OCI-M2 (cell line): ENCODE data around the gene ANKEF1.
"Not testable (repeated sequence)": the region's sequence is repeated elsewhere in the genome, so short reads cannot be mapped to it uniquely, and the experiment has no call there.

Experiments used
- DNase-seq: peaks from one replicate; lab custom pipeline; 2025; ENCODE audit not compliant: unreplicated experiment; lab: John Stamatoyannopoulos, UW

The ANKEF1 gene

DNA sequence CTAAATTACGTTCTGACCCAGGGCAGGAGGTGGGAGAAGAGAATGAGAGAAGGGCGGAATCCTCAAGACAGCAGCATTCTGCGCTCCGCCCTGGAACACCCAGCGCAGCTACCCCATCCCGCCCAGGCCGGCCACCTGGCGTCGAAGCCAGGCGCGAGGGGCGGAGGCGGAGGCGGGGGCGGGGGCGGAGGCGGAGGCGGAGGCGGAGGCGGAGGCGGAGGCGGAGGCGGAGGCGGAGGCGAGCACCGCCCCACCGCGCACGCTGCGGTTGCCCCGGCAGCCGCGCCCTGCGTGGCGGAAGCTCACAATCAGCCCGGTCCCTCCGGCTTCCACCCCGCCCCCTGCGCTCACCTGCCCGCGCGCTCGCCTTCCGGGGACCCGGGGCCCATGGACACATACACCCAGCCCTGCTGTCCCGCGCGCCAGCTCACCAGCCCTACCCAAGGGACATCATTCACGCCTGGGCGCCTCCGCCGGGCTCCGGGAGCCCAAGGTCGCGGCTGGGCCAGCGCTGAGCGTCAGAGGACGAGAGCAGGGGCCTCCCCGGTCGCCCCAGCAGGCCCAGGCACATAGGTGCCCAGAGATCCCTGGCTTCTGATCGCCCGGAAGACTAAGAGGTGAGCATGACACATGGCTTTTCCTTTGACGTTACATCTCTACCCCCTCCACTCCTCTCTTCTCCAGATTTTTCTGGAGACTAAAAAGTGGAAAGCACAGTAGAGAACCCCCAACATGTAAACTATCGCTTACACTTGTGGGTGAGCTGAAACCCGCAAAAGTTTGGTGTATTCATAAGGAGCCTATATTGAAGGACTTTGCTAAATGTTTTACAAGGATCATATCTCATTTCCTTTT is at the start of gene ANKEF1:
TSS of gene ANKEF1 (plus strand) at position 271 of the 855 bp plus-strand sequence. CDS start 3,315 bp downstream, outside the sequence.
- no peak for DNase-seq

DNA sequence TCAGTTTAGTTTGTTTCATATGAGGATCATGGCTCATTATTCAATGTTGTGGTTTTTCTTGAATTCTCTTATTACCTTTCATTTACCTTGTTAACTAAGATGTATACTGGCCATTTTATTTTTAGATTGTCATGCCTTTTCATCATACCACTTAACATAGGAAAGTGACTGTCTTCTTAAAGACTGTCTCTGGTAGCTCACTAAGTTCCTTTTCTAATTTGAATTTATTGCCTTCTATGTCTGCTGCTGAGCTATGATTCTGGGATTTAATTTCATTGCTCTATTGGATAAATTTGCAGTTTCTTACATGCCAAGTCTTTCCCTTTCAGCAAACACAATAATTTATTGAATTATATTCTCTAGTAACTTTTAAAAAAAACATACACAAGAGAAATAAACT is 49.5 kb upstream of the ANKEF1 start:
- DNase-seq: no peak

DNA sequence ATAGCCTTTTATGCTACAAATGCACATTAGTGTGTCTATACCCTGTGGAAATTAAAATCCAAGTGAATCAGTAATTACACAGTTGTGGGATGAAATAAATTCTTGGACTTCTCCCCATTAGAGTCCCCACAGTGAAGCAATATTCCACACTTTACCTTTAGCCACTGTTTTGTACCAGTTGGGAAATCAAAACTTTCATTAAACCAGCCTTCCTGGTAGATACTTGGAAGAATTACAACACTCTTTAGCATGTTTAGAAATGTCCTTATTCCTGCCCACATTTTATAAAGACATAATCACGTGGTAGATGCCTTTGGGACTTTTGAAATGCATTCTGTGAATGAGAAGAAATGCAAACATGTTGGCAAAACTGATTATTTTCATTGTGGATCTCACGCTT is 49.0 kb upstream of the ANKEF1 start:
- no peak for DNase-seq

DNA sequence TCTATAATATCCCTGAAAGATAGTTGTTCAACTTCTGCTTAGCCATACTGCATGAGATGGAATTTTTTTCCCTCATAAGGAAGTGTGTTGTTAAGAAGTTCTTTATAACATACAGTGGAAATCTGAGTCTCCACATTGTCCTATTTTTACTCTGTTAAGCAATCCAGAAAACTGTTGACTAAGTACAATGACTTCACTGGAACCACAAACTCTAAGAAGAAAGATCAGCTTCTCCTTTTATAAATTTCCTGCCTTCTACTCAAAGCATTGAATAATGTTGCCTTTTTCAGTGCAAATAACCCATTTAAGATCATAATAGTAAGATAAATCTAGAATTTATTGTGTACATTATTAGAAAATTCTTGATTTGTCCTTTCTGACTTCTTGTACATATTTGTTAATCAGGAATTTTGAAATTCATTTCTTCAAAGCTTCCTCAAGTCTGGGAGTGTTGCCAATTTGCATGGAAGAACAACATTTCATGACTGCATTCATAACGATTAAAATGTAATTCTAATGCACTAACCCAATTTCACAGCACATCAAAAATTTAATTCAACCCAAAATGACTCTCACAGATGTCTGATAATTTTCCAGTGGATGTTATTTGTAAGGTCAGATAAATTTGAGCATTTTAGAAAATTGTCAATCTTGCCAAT is 45.6 kb upstream of the ANKEF1 start:
- DNase-seq: no peak

DNA sequence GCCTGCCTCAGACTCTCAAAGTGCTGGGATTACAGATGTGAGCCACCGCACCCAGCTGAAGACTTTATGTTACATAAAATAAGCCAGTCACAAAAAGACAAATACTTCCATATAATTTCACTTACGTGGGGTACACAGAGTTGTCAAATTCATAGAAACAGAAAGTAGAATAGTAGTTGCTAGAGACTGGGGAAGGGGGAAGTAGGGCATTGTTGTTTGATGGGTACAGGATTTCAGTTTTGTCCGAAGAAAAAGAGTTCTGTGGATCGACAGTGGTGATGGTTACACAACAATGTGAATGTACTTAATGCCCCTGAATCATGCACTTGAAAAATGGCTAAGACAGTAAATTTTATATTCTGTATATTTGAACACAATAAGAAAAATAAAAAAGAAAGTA is 41.6 kb upstream of the ANKEF1 start:
- DNase-seq: no peak

DNA sequence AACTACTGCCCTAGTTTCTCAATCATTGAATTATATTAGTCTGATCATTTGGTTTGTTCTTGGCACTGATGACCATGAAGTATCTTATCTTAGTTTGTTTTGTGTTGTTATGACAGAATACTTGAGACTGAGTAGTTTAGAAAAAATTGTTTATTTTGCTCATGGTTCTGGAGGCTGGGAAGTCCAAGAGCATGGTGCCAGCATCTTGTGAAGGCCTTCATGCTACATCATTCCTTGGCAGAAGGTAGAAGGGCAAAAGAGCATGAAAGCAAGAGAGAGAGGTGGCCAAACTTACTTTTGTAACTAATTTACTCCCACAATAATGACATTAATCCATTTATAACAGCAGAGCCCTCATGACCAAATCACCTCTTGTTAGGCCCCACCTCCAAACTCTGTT is 40.1 kb upstream of the ANKEF1 start:
- no peak for DNase-seq

DNA sequence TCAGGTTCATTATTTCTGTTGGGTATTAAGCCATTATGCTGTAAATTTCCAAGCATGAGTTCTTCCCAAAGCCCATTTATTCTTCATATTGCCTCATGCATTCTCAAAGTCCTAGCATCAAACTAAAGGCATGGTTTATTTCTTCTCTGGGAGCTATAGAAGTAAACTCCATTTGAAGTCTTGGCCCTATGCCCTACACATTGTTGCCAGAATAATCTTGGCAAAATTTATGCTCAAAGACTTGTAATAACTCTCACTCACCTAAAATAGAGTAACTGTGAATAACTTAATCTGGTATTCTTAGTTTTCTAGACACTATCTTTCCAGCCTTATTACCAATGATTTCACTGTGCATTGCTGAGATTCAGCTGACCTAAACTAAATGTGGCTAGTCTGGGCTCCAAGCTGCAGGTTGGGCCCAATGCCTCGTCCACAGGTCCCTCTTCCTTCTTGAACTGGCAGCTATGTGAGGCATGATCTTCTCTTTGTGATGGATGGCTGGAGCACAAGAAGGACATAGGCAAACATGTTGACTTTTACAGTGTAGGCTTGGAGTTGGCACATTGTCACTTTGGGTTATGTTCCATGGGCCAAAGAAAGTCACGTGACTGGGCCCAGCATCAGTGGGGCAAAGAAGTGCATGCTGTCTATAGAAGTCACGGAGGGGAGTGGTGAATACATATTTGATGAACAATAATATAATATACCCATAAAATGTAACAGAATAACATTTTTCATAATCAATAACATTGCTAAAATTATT is 39.1 kb upstream of the ANKEF1 start:
- no peak for DNase-seq

DNA sequence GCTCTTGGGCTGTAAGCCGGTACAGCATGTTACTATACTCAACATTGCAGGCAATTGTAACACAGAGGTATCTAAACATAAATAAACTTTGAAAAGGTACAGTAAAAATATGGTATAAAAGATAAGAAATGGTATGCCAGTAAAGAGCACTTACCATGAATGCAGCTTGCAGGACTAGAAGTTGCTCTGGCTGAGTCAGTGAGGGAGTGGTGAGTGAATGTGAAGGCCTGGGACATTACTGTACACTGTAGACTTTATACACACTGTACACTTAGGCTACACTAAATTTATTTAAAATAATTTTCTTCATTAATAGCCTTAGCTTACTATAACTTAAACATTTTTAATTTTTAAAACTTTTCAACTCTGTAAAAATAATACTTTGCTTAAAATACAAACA is 37.8 kb upstream of the ANKEF1 start:
- DNase-seq: no peak

DNA sequence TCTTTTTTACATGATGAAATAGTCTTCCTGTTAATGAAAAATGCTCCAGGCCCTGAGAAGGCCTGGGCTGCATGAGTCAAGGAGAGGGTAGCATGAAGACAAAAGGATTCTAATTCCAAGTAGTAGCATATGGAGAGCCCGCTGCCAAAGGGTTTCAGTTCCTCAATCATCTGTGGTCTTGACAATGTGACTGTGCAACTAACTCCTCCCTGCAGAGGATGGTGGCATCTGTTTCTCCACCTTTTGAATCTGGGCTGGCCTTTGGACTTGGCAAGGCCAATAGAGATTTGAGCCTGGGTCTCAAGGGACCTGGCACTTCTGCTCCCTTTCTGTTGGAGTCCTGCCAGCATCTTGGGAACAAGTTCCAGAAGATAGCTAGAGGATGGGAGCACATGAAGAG is 35.1 kb upstream of the ANKEF1 start:
- no peak for DNase-seq

DNA sequence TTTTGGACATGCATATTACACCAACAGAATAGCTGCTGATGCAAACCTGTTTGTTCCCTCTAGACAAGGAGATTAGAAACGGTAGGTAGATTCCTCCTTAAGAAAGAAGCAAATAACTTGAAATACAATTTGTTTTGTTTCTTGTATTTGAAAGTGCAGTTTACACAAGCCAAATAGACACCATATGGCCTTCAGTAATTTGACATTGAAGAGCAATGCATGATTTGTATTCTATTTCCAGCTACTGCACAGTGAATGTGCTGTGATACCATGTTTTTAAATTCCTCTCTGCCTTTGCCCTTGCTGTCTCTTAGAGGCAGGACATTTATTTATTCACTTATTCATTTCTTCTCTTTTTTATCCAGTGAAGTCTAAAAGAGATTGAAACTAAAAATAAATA is 31.9 kb upstream of the ANKEF1 start:
- DNase-seq: no peak

DNA sequence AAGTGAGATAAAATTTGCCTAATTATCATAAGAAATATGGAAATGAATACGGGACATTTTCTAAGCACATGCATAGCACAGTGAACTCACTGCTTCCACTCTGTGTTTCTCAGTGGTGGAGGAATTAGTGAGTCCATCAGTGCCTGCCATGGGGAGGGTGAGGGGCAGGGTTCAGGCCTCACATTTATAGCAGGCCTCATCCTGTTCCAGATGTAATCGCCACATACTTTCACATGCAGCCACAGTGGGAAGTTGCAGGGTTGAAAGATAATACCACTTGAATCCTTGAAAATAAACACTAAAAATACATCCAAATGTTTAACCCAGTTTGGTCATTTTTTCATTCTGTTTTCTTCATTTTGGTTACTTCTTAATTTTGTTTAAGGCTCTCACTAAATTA is 29.9 kb upstream of the ANKEF1 start:
- DNase-seq: no peak

DNA sequence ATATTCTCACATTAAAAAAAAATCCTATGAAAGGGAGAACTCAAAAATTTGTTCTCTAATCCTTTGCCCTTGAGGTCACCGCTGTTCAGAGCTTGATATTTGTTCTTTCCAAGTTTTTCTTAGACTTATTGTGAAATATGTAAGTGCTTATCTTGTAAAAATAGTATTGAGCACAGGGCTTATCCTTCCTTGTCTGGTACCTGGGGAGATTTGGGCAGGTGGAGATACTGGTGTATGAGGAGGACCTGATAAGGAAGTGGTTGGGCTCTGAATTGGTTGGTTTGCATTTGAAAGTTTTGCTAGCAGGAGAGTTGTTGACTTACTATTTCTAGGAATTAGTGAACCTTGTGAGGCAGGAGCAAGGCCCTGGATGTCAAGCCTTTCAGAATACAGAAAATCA is 28.9 kb upstream of the ANKEF1 start:
- DNase-seq: no peak

DNA sequence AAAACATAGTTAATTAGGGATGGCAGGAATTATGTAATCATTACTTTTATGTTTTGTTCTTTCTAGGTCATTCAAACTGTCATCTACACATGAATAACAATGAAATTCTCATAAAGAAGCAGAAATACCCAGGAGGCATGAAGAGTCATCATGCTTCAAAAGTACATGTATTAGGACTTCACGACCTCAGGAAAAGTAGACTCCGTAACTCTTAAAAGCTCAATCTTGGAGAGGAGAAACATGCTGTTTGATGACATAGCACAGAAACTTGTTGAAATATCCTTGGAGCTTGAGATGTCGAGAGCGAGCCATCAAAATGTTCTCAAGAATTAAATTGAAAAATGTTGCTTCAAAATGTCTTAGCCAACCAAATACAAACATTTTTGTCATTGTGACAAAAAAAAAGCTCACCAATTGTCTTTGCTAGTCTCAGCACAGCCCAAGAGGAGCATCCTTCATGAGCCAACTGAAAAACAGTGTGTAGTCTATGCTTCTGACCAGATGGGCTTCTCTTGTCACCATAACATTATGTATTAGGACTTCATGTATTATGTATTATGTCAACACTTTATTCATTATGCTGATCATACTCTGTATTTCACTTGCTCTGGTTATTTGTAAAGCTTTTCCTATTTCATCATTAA is 28.2 kb upstream of the ANKEF1 start:
- no peak for DNase-seq

DNA sequence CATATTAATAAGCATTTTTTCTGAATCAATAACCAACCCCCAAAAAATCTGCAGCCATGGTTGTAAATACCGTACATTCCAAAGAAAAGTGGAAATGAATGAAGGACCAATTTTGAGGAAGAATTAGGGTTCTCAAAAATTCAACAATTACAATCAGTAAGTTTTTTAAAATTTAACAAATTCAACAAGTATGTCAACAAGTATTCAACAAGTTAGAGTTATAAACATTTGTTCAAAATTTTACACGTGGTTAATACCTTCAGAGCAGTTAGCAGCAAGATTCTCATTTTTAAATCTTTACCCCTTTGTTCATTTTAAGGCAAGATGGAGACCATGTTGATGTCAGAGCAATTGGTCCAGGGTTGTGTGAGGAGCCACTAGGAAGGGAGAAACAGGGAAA is 27.6 kb upstream of the ANKEF1 start:
- no peak for DNase-seq

DNA sequence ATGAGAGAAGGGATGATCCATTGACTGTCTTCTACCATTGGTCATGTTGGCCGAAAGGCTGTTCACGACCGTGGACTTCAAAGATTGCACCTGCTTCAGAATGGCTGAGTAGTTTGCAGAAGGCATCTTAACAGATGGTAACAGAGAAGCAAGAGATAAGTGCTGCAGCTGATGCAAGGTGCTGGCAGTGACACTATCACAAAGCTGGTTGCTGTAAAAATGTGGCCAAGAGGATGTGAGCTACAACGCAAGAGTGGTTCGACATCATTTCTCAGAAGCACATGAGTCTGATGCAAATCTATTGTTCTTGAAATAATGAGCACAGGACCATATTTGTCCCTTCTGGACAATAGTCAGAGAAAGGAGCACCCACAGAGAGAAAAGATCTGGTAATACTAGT is 27.0 kb upstream of the ANKEF1 start:
- no peak for DNase-seq

DNA sequence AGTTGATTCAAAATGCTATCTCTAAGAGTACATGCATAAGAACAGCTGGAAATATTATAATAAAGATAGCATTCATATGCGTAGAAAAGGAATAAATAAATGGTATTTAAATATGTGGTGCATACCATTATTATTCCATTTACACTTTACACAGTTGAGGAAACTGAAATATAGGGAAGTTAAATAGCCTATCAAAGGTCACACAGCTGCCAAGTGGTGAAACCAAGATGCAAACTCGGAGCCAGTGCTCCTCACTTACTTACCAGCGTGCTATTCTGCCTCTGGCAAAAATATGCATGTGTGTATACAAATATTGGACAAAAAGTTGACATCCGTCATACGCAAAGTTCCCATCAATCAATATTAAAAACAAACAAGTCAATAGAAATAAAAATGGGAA is 22.3 kb upstream of the ANKEF1 start:
- DNase-seq: no peak

DNA sequence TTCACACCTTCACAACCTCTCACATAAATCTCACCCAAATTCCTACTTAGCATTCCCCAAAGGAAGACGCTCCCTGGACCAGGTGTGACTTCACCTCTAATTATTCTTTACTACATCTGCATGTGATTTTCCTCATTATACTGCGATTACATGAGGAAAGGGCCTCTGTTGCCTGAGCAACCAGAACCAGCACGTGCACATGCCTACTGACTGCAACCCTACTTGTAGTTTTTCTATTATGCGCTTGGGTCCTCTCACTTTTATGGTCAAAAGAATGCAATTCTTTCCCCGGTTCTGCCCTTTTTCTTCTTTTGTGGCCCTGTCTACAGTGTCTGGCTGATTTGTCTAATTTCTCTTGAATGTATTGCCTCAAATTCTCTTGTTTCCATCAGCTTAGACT is 20.4 kb upstream of the ANKEF1 start:
- DNase-seq: no peak

DNA sequence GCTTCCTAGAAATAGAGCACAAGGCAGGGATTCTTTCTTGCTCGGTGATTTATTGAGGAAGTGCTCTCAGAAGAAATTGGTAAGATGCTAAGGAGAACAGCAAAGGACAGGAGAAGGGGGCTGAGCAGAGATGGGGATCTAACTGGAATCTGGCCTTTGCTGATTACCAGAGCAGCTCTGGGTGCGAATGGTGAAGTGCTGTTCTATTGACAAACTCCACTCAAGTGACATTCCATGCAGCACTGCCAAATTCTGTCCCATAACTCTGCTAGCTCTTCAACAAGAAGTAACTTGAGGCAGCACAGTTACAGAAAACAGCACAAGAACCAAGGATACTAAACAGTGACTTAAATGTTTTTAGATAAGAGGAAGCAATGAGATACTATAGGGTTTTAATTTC is 13.8 kb upstream of the ANKEF1 start:
- DNase-seq: no peak

DNA sequence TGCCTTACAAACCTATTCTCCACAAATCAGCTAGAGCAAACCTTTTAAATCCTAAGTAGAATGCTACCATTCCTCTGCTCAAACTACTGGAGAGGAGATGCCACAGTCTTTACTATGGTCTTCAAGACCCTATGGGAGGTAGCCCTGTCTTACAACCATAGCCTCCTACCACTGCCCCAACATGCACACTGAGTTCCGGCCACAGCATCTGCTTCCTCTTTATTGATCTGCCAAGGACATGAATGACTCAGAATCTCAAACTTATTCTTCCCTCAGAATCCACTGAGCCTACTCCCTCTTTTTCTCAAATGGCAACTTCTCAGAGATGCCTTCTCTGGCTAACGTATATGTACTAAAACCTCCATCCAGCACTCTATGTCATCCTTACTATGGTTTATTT is 12.2 kb upstream of the ANKEF1 start:
- DNase-seq: no peak

DNA sequence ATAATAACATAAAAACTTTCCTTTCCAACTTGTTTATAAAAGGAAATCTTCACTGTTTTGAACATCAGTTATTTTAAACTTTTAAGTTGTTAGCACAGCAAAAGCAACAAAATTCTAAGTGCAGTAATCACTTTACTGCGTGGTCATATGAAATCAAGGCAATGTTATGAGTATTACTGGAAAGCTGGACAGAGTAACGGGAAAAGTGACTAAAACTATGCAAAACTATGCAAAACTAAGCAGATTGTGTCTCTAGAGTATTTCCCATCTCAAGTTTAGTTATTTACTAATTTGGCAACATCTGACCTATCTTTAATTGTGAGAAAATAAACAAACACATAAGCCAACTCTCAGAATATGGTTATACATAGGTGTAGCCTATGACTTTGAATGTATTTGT is 10.9 kb upstream of the ANKEF1 start:
- no peak for DNase-seq

DNA sequence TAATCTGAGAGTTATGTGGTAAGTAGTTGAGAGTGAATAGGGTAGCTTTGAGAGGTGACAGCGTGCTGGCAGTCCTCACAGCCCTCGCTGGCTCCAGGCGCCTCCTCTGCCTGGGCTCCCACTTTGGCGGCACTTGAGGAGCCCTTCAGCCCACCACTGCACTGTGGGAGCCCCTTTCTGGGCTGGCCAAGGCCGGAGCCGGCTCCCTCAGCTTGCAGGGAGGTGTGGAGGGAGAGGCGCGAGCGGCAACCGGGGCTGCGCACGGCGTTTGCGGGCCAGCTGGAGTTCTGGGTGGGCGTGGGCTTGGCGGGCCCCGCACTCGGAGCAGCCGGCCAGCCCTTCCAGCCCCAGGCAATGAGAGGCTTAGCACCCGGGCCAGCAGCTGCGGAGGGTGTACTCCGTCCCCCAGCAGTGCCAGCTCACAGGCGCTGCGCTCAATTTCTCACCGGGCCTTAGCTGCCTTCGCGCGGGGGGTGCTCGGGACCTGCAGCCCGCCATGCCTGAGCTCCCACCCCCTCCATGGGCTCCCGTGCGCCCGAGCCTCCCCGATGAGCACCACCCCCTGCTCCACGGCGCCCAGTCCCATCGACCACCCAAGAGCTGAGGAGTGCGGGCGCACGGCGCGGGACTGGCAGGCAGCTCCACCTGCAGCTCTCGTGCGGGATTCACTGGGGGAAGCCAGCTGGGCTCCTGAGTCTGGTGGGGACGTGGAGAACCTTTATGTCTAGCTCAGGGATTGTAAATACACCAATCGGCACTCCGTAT is 3.2 kb upstream of the ANKEF1 start:
- DNase-seq: not testable (repeated sequence)
